GM12878 (cell line): Measurements from ENCODE around the gene CRKL. TPM values are rescaled to one million over a fixed set of nuclear protein-coding genes. Genes with fewer than 3 reads are reported as not detected.

Source experiments
- ATAC-seq: fragments of 200-7000 bp; cut with Tn5 transposase; 3 replicates; pipeline ENCODE4 v1.9.1; 2020; ENCODE audit warnings: mild to moderate bottlenecking, moderate library complexity
- BruUV-seq: library from RNA; stranded (reverse); fragments of 400-500 nt; replicated peaks from 2 replicates; lab custom pipeline; 2021; lab: Mats Ljungman, UMichigan
- CTCF ChIA-PET: fragments of 300-600 bp; sonication (Branson Sonifier 250); formaldehyde crosslinking; extraction: SDS; loops from one replicate; lab custom pipeline; 2021; ENCODE audit warnings: inconsistent platforms; lab: Yijun Ruan, JAX
- POLR2A ChIA-PET: fragments of 350-600 bp; formaldehyde crosslinking; extraction: SDS; loops from one replicate; lab custom pipeline; 2021; ENCODE audit warnings: inconsistent platforms; lab: Charles Lee
- RAD21 ChIA-PET: fragments of 300-600 bp; sonication (Branson Sonifier 250); formaldehyde crosslinking; loops from one replicate; lab custom pipeline; 2023; ENCODE audit warnings: antibody characterized with exemption; ENCODE audit not compliant: unreplicated experiment; lab: Charles Lee
- SMC1A ChIA-PET: fragments of 300-600 bp; sonication (Branson Sonifier 250); formaldehyde crosslinking; loops from one replicate; lab custom pipeline; 2023; ENCODE audit not compliant: unreplicated experiment, uncharacterized antibody; lab: Charles Lee
- DNase-seq: peaks from one replicate; pipeline ENCODE4 v3.0.0-alpha.2; 2011; ENCODE audit warnings: low read depth, low spot score
- FAIRE-seq: peaks from 3 replicates; lab custom pipeline; 2011; peaks lifted over from hg19 to GRCh38; lab: Jason Lieb, UNC
- H2AFZ ChIP-seq: 2 replicates; pipeline ENCODE4 v1.6.0; 2011; ENCODE audit warnings: low read depth, low read length, control low read depth; ENCODE audit not compliant: control insufficient read depth
- H3K27ac ChIP-seq: 2 replicates; pipeline ENCODE4 v1.5.1; 2011; ENCODE audit warnings: control low read depth; ENCODE audit not compliant: control insufficient read depth, insufficient read depth
- H3K27me3 ChIP-seq, 2 experiments: replicated peaks in 1 of 2; 2 replicates each; pipeline versions ENCODE4 v1.6.0 to v1.6.1; 2011; ENCODE audit warnings: low read length in 1 of 2; ENCODE audit not compliant: control insufficient read depth in 2 of 2, insufficient read depth in 2 of 2
- H3K36me3 ChIP-seq, 2 experiments: 2 replicates each; pipeline ENCODE4 v1.5.1; 2011; ENCODE audit warnings: low read length in 1 of 2; ENCODE audit not compliant: control insufficient read depth in 2 of 2, insufficient read depth in 2 of 2
- H3K4me1 ChIP-seq: 2 replicates; pipeline ENCODE4 v1.6.1; 2011; ENCODE audit warnings: mild to moderate bottlenecking, low read length, moderate library complexity, mixed read lengths; ENCODE audit not compliant: control insufficient read depth, insufficient read depth
- H3K4me2 ChIP-seq: 2 replicates; pipeline ENCODE4 v1.6.0; 2011; ENCODE audit warnings: control low read depth; ENCODE audit not compliant: control insufficient read depth, insufficient read depth
- H3K4me3 ChIP-seq: fragments of 200-600 bp; sonication (generic); 2 replicates; pipeline ENCODE4 v1.5.1; 2016
- H3K79me2 ChIP-seq: 2 replicates; pipeline ENCODE4 v1.6.0; 2011; ENCODE audit warnings: low read length; ENCODE audit not compliant: control insufficient read depth, insufficient read depth
- H3K9ac ChIP-seq: 2 replicates; pipeline ENCODE4 v1.8.0; 2011; ENCODE audit warnings: low read length, control low read depth, mixed read lengths; ENCODE audit not compliant: control insufficient read depth, insufficient read depth
- H3K9me3 ChIP-seq: replicated peaks from 3 replicates; pipeline ENCODE4 v1.5.1; 2011; ENCODE audit warnings: mild to moderate bottlenecking, low read length; ENCODE audit not compliant: control insufficient read depth, insufficient read depth
- H4K20me1 ChIP-seq: 2 replicates; pipeline ENCODE4 v1.6.0; 2011; ENCODE audit not compliant: control insufficient read depth, insufficient read depth
- BRCA1 ChIP-seq: IDR thresholded peaks from 2 replicates; pipeline ENCODE4 v1.6.1; 2011; ENCODE audit warnings: low read depth, low read length, improper control_type of control experiment
- CBX5 ChIP-seq: sonication (generic); IDR thresholded peaks from 2 replicates; pipeline ENCODE4 v1.6.1; 2016; ENCODE audit warnings: low read depth, moderate library complexity, mild to moderate bottlenecking, inconsistent platforms
- EP300 ChIP-seq, 2 experiments: fragments of 150-350 bp in 1 of 2; IDR thresholded peaks; 2 replicates each; pipeline ENCODE4 v1.6.1; 2011 to 2012; ENCODE audit warnings: low read depth in 2 of 2, low read length in 2 of 2, borderline replicate concordance in 1 of 2, improper control_type of control experiment in 1 of 2, inconsistent platforms in 1 of 2; ENCODE audit not compliant: control insufficient read depth in 1 of 2
- GATAD2B ChIP-seq: fragments of 450-650 bp; conservative IDR thresholded peaks from 2 replicates; pipeline ENCODE4 v1.6.1; 2017; ENCODE audit warnings: low read depth, mild to moderate bottlenecking, moderate library complexity
- HDAC6 ChIP-seq: fragments of 200-600 bp; sonication (generic); IDR thresholded peaks from one replicate; pipeline ENCODE4 v1.8.0; 2017; ENCODE audit warnings: antibody characterized with exemption; ENCODE audit not compliant: unreplicated experiment
- JUND ChIP-seq: IDR thresholded peaks from 2 replicates; pipeline ENCODE4 v1.6.1; 2012; ENCODE audit warnings: low read depth, mild to moderate bottlenecking, low read length, improper control_type of control experiment, moderate library complexity
- LARP7 ChIP-seq: fragments of 450-650 bp; IDR thresholded peaks from 2 replicates; pipeline ENCODE4 v1.6.1; 2017; ENCODE audit warnings: mild to moderate bottlenecking
- MYC ChIP-seq: IDR thresholded peaks from 2 replicates; pipeline ENCODE4 v1.6.1; 2011; ENCODE audit warnings: mild to moderate bottlenecking, low read length, moderate library complexity, inconsistent platforms; ENCODE audit not compliant: insufficient read depth, insufficient replicate concordance, insufficient read length, severe bottlenecking
- NFYA ChIP-seq: IDR thresholded peaks from 2 replicates; pipeline ENCODE4 v1.6.1; 2011; ENCODE audit warnings: low read depth, mild to moderate bottlenecking, low read length, improper control_type of control experiment, borderline replicate concordance
- PML ChIP-seq: IDR thresholded peaks from 2 replicates; pipeline ENCODE4 v1.6.1; 2012; ENCODE audit warnings: low read length, inconsistent platforms
- RELA ChIP-seq: fragments of 450-650 bp; IDR thresholded peaks from 2 replicates; pipeline ENCODE4 v1.8.0; 2014; ENCODE audit warnings: borderline replicate concordance; ENCODE audit not compliant: partially characterized antibody
- TCF12 ChIP-seq: IDR thresholded peaks from 2 replicates; pipeline ENCODE4 v1.6.1; 2011; ENCODE audit warnings: low read depth, mild to moderate bottlenecking, low read length
- WGBS: methylation state at CpG from one replicate; pipeline ENCODE4 v1.1.6; 2016; ENCODE audit warnings: low lambda C conversion rate; ENCODE audit not compliant: insufficient replicate concordance, insufficient coverage; ENCODE audit errors: missing lambda C conversion rate; 5-methylcytosine and 5-hydroxymethylcytosine counted together
- in situ Hi-C: fragments of 300-500 bp; cut with MboI; formaldehyde crosslinking; loops from 9 replicates; pipeline ENCODE4 v1.14.3; 2018; ENCODE audit warnings: mixed read lengths
- intact Hi-C: fragments of 100-400 bp; cut with micrococcal nuclease; formaldehyde crosslinking; loops from one replicate; pipeline ENCODE4 v1.14.2; 2022; ENCODE audit not compliant: unreplicated experiment
- polyA plus RNA-seq, 11 experiments: library from polyadenylated mRNA; depleted of rRNA in 4 of 11; unstranded in 6 of 11; stranded (reverse) in 5 of 11; fragments of >200 nt; fragmentation: Nextera tagmentation in 4 of 11; fragmentation: Illumina TruSeq in 1 of 11; extraction: Ambion mirVana in 4 of 11; extraction: Trizol in 1 of 11; gene quantifications; 1 replicate in 1 of 11; 2 replicates in 10 of 11; pipeline versions ENCODE4 v1.2.1 to v1.2.3, GENCODE V29; 2011 to 2016; ENCODE audit warnings: inconsistent platforms in 2 of 11, missing spikeins in 2 of 11, low read depth in 1 of 11
- total RNA-seq, 4 experiments: library from RNA; depleted of rRNA in 3 of 4; stranded (reverse); fragments of >200 nt in 3 of 4; fragmentation: Illumina TruSeq in 1 of 4; extraction: Trizol in 1 of 4; gene quantifications; 2 replicates each; pipeline versions ENCODE4 v1.2.1 to v1.2.3, GENCODE V29; 2013 to 2021
- TF ChIP-seq, protein P1 (sequence below): fragments of 450-650 bp; IDR thresholded peaks from 2 replicates; pipeline ENCODE4 v1.6.1; 2016; ENCODE audit warnings: mild to moderate bottlenecking, moderate library complexity, borderline replicate concordance
- TF ChIP-seq, protein P2 (sequence below): fragments of 450-650 bp; formaldehyde crosslinking; IDR thresholded peaks from 2 replicates; pipeline ENCODE4 v1.4.0; 2020; ENCODE audit warnings: mild to moderate bottlenecking, moderate library complexity
- TF ChIP-seq, protein P3 (sequence below), 3 experiments: IDR thresholded peaks in 2 of 3; conservative IDR thresholded peaks in 1 of 3; 2 replicates each; pipeline ENCODE4 v1.5.1; 2011; ENCODE audit warnings: low read depth in 3 of 3, low read length in 3 of 3, mild to moderate bottlenecking in 3 of 3, control low read depth in 2 of 3, moderate library complexity in 2 of 3, inconsistent platforms in 1 of 3, mixed read lengths in 1 of 3; ENCODE audit not compliant: control insufficient read depth in 2 of 3, insufficient read depth in 1 of 3; ENCODE audit errors: extremely low read depth in 1 of 3

CRKL gene
- total and polyA plus RNA-seq, 10 of the 15 experiments (the other 5 are each of a cell fraction or from before 2014, with no cell fraction given) = 12.6 to 61.2 (median 32.7) TPM

DNA sequence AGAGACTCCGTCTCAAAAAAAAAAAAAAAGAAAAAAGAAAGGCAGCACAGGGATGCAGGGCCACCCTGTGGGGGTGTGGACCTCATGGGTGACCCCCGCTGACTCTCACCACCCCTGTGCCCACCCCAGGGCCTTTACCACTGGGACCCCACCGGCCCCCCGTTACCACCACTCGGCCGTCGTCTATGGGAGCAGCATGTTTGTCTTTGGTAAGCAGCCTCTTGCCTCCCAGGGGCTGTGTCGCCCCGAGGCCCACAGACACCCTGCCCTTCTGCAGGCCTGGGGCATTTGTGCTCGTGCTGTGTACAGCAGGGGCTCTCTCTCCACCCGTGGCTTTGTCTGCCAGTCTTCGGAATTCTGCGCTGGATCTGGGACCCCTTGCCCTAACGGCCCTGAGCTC, 70.2 kb downstream of the CRKL start:
- Histone ChIP-seq H3K79me2 (peaks cover 7% of the 10 kb centered on the region), H3K27ac (no peak overlapping the region), H3K9ac (no peak overlapping the region), H4K20me1 (no peaks in the 10 kb centered on the region), H2AFZ (no peak overlapping the region), H3K4me3 (no peak overlapping the region), H3K27me3 (no peaks in the 10 kb centered on the region), H3K36me3 (peaks cover 0 to 2% of the 10 kb centered on the region in 2 experiments; a peak in 1 of 4 replicates), H3K4me2 (no peak overlapping the region), H3K9me3 (no peaks in the 10 kb centered on the region), H3K4me1 (peaks cover 6% of the 10 kb centered on the region; the same call in 1 of the 2 replicates)
- ChIA-PET SMC1A (no interaction called here), RAD21 (no interaction called here), POLR2A (interaction anchor here (0.6 to 0.7 kb wide), 2 partner anchors 28 to 331 kb away, joined by 3 to 4 read pairs; no protein-coding TSS in a partner anchor), CTCF (no interaction called here)
- ATAC-seq (no peak), DNase-seq (no peak), FAIRE-seq (no peak)
- 92% methylated on average over 13 of the region's 14 CpGs for WGBS
- no TSS peak for BruUV-seq
- intact Hi-C loops = no loop called here
- in situ Hi-C loops = no loop called here
- TF ChIP-seq LARP7 (no peak), BRCA1 (no peak), NFYA (no peak), GATAD2B (no peak), PML (no peak), MYC (no peak), JUND (no peak), HDAC6 (no peak), EP300 (IDR thresholded peaks at IDR 0.05; ENCODE audit: borderline replicate concordance in 1 of 2, control insufficient read depth in 1 of 2, low read depth in 2 of 2, low read length in 2 of 2) (no peak), CBX5 (no peak), RELA (no peak), TCF12 (no peak)
- TF ChIP-seq, protein P1, sequence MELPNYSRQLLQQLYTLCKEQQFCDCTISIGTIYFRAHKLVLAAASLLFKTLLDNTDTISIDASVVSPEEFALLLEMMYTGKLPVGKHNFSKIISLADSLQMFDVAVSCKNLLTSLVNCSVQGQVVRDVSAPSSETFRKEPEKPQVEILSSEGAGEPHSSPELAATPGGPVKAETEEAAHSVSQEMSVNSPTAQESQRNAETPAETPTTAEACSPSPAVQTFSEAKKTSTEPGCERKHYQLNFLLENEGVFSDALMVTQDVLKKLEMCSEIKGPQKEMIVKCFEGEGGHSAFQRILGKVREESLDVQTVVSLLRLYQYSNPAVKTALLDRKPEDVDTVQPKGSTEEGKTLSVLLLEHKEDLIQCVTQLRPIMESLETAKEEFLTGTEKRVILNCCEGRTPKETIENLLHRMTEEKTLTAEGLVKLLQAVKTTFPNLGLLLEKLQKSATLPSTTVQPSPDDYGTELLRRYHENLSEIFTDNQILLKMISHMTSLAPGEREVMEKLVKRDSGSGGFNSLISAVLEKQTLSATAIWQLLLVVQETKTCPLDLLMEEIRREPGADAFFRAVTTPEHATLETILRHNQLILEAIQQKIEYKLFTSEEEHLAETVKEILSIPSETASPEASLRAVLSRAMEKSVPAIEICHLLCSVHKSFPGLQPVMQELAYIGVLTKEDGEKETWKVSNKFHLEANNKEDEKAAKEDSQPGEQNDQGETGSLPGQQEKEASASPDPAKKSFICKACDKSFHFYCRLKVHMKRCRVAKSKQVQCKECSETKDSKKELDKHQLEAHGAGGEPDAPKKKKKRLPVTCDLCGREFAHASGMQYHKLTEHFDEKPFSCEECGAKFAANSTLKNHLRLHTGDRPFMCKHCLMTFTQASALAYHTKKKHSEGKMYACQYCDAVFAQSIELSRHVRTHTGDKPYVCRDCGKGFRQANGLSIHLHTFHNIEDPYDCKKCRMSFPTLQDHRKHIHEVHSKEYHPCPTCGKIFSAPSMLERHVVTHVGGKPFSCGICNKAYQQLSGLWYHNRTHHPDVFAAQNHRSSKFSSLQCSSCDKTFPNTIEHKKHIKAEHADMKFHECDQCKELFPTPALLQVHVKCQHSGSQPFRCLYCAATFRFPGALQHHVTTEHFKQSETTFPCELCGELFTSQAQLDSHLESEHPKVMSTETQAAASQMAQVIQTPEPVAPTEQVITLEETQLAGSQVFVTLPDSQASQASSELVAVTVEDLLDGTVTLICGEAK = no peak
- TF ChIP-seq, protein P2, sequence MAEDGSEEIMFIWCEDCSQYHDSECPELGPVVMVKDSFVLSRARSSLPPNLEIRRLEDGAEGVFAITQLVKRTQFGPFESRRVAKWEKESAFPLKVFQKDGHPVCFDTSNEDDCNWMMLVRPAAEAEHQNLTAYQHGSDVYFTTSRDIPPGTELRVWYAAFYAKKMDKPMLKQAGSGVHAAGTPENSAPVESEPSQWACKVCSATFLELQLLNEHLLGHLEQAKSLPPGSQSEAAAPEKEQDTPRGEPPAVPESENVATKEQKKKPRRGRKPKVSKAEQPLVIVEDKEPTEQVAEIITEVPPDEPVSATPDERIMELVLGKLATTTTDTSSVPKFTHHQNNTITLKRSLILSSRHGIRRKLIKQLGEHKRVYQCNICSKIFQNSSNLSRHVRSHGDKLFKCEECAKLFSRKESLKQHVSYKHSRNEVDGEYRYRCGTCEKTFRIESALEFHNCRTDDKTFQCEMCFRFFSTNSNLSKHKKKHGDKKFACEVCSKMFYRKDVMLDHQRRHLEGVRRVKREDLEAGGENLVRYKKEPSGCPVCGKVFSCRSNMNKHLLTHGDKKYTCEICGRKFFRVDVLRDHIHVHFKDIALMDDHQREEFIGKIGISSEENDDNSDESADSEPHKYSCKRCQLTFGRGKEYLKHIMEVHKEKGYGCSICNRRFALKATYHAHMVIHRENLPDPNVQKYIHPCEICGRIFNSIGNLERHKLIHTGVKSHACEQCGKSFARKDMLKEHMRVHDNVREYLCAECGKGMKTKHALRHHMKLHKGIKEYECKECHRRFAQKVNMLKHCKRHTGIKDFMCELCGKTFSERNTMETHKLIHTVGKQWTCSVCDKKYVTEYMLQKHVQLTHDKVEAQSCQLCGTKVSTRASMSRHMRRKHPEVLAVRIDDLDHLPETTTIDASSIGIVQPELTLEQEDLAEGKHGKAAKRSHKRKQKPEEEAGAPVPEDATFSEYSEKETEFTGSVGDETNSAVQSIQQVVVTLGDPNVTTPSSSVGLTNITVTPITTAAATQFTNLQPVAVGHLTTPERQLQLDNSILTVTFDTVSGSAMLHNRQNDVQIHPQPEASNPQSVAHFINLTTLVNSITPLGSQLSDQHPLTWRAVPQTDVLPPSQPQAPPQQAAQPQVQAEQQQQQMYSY (CRISPR knock-in tag) = no peak
- TF ChIP-seq, protein P3, sequence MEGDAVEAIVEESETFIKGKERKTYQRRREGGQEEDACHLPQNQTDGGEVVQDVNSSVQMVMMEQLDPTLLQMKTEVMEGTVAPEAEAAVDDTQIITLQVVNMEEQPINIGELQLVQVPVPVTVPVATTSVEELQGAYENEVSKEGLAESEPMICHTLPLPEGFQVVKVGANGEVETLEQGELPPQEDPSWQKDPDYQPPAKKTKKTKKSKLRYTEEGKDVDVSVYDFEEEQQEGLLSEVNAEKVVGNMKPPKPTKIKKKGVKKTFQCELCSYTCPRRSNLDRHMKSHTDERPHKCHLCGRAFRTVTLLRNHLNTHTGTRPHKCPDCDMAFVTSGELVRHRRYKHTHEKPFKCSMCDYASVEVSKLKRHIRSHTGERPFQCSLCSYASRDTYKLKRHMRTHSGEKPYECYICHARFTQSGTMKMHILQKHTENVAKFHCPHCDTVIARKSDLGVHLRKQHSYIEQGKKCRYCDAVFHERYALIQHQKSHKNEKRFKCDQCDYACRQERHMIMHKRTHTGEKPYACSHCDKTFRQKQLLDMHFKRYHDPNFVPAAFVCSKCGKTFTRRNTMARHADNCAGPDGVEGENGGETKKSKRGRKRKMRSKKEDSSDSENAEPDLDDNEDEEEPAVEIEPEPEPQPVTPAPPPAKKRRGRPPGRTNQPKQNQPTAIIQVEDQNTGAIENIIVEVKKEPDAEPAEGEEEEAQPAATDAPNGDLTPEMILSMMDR (IDR thresholded peaks at IDR 0.05 in 2 of 3, conservative IDR thresholded peaks at IDR 0.05 in 1 of 3; ENCODE audit: control insufficient read depth in 2 of 3, extremely low read depth in 1 of 3, insufficient read depth in 1 of 3, low read depth in 3 of 3, low read length in 3 of 3) = no peak
